MCF 10A (cell line): ENCODE data around the gene PTMS. TPM values are rescaled to one million over a fixed set of nuclear protein-coding genes. Genes with fewer than 3 reads are reported as not detected.

Experiments used
- BruUV-seq: library from RNA; stranded (reverse); fragments of 400-500 nt; replicated peaks from 2 replicates; lab custom pipeline; 2021; lab: Mats Ljungman, UMichigan
- CTCF ChIA-PET: fragments of 300-600 bp; sonication (Branson Sonifier 250); formaldehyde crosslinking; extraction: SDS; loops from one replicate; lab custom pipeline; 2021; ENCODE audit warnings: antibody characterized with exemption, inconsistent platforms; lab: Yijun Ruan, JAX
- POLR2A ChIA-PET: fragments of 300-600, 350-650 bp; sonication (Branson Sonifier 250); formaldehyde crosslinking; extraction: SDS; loops from one replicate; lab custom pipeline; 2020; ENCODE audit warnings: antibody characterized with exemption, inconsistent platforms; lab: Yijun Ruan, JAX
- DNase-seq: peaks from one replicate; pipeline ENCODE4 v3.0.0-alpha.2; 2018; ENCODE audit not compliant: unreplicated experiment
- H3K27ac Mint-ChIP-seq: one replicate; pipeline ENCODE4 v1.8.0; 2022; ENCODE audit warnings: mild to moderate bottlenecking, low read depth, mixed read lengths; ENCODE audit not compliant: unreplicated experiment
- H3K27me3 Mint-ChIP-seq: one replicate; pipeline ENCODE4 v1.8.0; 2022; ENCODE audit warnings: mixed read lengths; ENCODE audit not compliant: insufficient read depth, unreplicated experiment
- H3K36me3 Mint-ChIP-seq: one replicate; pipeline ENCODE4 v1.8.0; 2022; ENCODE audit warnings: mild to moderate bottlenecking, moderate library complexity, mixed read lengths; ENCODE audit not compliant: insufficient read depth, unreplicated experiment
- H3K4me1 Mint-ChIP-seq: one replicate; pipeline ENCODE4 v1.8.0; 2022; ENCODE audit warnings: mixed read lengths; ENCODE audit not compliant: insufficient read depth, unreplicated experiment
- H3K4me3 Mint-ChIP-seq: one replicate; pipeline ENCODE4 v1.8.0; 2022; ENCODE audit warnings: mild to moderate bottlenecking, moderate library complexity, mixed read lengths; ENCODE audit not compliant: unreplicated experiment
- H3K9me3 Mint-ChIP-seq: one replicate; pipeline ENCODE4 v1.8.0; 2022; ENCODE audit warnings: mixed read lengths; ENCODE audit not compliant: unreplicated experiment
- CTCF ChIP-seq: fragments of 200-600 bp; IDR thresholded peaks from one replicate; pipeline ENCODE4 v1.8.0; 2022; ENCODE audit warnings: antibody characterized with exemption, mild to moderate bottlenecking; ENCODE audit not compliant: unreplicated experiment
- intact Hi-C: fragments of 100-400 bp; cut with micrococcal nuclease; formaldehyde crosslinking; loops from 2 replicates; pipeline ENCODE4 v1.14.1; 2022
- total RNA-seq: library from RNA; stranded (reverse); gene quantifications from 2 replicates; pipeline ENCODE4 v1.2.3, GENCODE V29; 2022

Gene PTMS
- total RNA-seq, 1 experiment from 2014 or later = 284 TPM

GRCh38 chr12:6745741-6746525 is 20.2 kb upstream of the PTMS start:
- Mint-ChIP-seq H3K36me3 (peaks cover 41% of the 10 kb centered on the region), H3K27ac (peak overlapping the region; percentile 69), H3K27me3 (no peaks in the 10 kb centered on the region), H3K9me3 (no peaks in the 10 kb centered on the region), H3K4me3 (no peak overlapping the region), H3K4me1 (peaks cover 12% of the 10 kb centered on the region)
- ChIA-PET CTCF (interaction anchor here (0.9 to 1.6 kb wide), 4 partner anchors 20 to 125 kb away, joined by 3 to 6 read pairs (median 4); partner anchors contain the start of gene PTMS), POLR2A (interaction anchor here (0.6 to 3.7 kb wide), 10 partner anchors 7 to 198 kb away, joined by 3 to 31 read pairs (median 3); partner anchors contain the start of genes C12orf57, COPS7A, MLF2 and PTMS)
- no TSS peak for BruUV-seq
- intact Hi-C loops = no loop called here
- peak; percentile 46 for DNase-seq
- no peak for TF ChIP-seq CTCF

- POLR2A ChIA-PET = interaction anchor here (1.0 to 1.6 kb wide), 3 partner anchors 23 to 196 kb away, joined by 3 read pairs; partner anchors contain the start of genes C12orf57, COPS7A and RNU7-1
These were observed 18.9 kb upstream of the PTMS start for GRCh38 chr12:6747216-6747615.

GRCh38 chr12:6748761-6749160 is 17.4 kb upstream of the PTMS start:
- ChIA-PET POLR2A (no interaction called here), CTCF (no interaction called here)
- Mint-ChIP-seq H3K27me3 (no peaks in the 10 kb centered on the region), H3K4me1 (peaks cover 18% of the 10 kb centered on the region), H3K27ac (no peak overlapping the region), H3K9me3 (no peaks in the 10 kb centered on the region), H3K36me3 (peaks cover 51% of the 10 kb centered on the region), H3K4me3 (no peak overlapping the region)
- no peak for DNase-seq
- BruUV-seq = no TSS peak
- no peak for TF ChIP-seq CTCF
- intact Hi-C loops = no loop called here

More at GRCh38 chr12:6747216-6747615, 18.9 kb upstream of the PTMS start:
- H3K4me3 Mint-ChIP-seq = no peak overlapping the region
- H3K27ac Mint-ChIP-seq = peak overlapping the region; percentile 20
- no TSS peak for BruUV-seq
- H3K9me3 Mint-ChIP-seq = no peaks in the 10 kb centered on the region
- intact Hi-C loops = no loop called here
- no peak for DNase-seq
- CTCF ChIA-PET = interaction anchor here (0.6 to 1.6 kb wide), 4 partner anchors 14 to 441 kb away, joined by 3 to 6 read pairs (median 4); partner anchors contain the start of gene PTMS
- peaks cover 46% of the 10 kb centered on the region for H3K36me3 Mint-ChIP-seq
- H3K27me3 Mint-ChIP-seq = no peaks in the 10 kb centered on the region
- no peak for TF ChIP-seq CTCF
- H3K4me1 Mint-ChIP-seq = peaks cover 18% of the 10 kb centered on the region

GRCh38 chr12:6750506-6750905 is 15.7 kb upstream of the PTMS start:
- peak overlapping the region; percentile 49 for H3K27ac Mint-ChIP-seq
- no TSS peak for BruUV-seq
- no peaks in the 10 kb centered on the region for H3K9me3 Mint-ChIP-seq
- H3K27me3 Mint-ChIP-seq = no peaks in the 10 kb centered on the region
- no peak overlapping the region for H3K4me3 Mint-ChIP-seq
- H3K4me1 Mint-ChIP-seq = peaks cover 11% of the 10 kb centered on the region
- intact Hi-C loops = no loop called here
- peaks cover 51% of the 10 kb centered on the region for H3K36me3 Mint-ChIP-seq
- no peak for TF ChIP-seq CTCF
- DNase-seq = no peak
- ChIA-PET CTCF (no interaction called here), POLR2A (interaction anchor here (4.1 kb wide), 1 partner anchor 15 kb away, joined by 46 read pairs; no protein-coding TSS in a partner anchor)
